GM12878 (cell line): ENCODE data around the gene BCAS3. TPM values are rescaled to one million over a fixed set of nuclear protein-coding genes. Genes with fewer than 3 reads are reported as not detected.

ENCODE experiments used
- ATAC-seq: fragments of 200-7000 bp; cut with Tn5 transposase; 3 replicates; pipeline ENCODE4 v1.9.1; 2020; ENCODE audit warnings: mild to moderate bottlenecking, moderate library complexity
- BruUV-seq: library from RNA; stranded (reverse); fragments of 400-500 nt; replicated peaks from 2 replicates; lab custom pipeline; 2021; lab: Mats Ljungman, UMichigan
- CTCF ChIA-PET: fragments of 300-600 bp; sonication (Branson Sonifier 250); formaldehyde crosslinking; extraction: SDS; loops from one replicate; lab custom pipeline; 2021; ENCODE audit warnings: inconsistent platforms; lab: Yijun Ruan, JAX
- POLR2A ChIA-PET: fragments of 350-600 bp; formaldehyde crosslinking; extraction: SDS; loops from one replicate; lab custom pipeline; 2021; ENCODE audit warnings: inconsistent platforms; lab: Charles Lee
- RAD21 ChIA-PET: fragments of 300-600 bp; sonication (Branson Sonifier 250); formaldehyde crosslinking; loops from one replicate; lab custom pipeline; 2023; ENCODE audit warnings: antibody characterized with exemption; ENCODE audit not compliant: unreplicated experiment; lab: Charles Lee
- SMC1A ChIA-PET: fragments of 300-600 bp; sonication (Branson Sonifier 250); formaldehyde crosslinking; loops from one replicate; lab custom pipeline; 2023; ENCODE audit not compliant: unreplicated experiment, uncharacterized antibody; lab: Charles Lee
- DNase-seq: peaks from one replicate; pipeline ENCODE4 v3.0.0-alpha.2; 2011; ENCODE audit warnings: low read depth, low spot score
- FAIRE-seq: peaks from 3 replicates; lab custom pipeline; 2011; peaks lifted over from hg19 to GRCh38; lab: Jason Lieb, UNC
- H2AFZ ChIP-seq: 2 replicates; pipeline ENCODE4 v1.6.0; 2011; ENCODE audit warnings: low read depth, low read length, control low read depth; ENCODE audit not compliant: control insufficient read depth
- H3K27ac ChIP-seq: 2 replicates; pipeline ENCODE4 v1.5.1; 2011; ENCODE audit warnings: control low read depth; ENCODE audit not compliant: control insufficient read depth, insufficient read depth
- H3K27me3 ChIP-seq, 2 experiments: replicated peaks in 1 of 2; 2 replicates each; pipeline versions ENCODE4 v1.6.0 to v1.6.1; 2011; ENCODE audit warnings: low read length in 1 of 2; ENCODE audit not compliant: control insufficient read depth in 2 of 2, insufficient read depth in 2 of 2
- H3K36me3 ChIP-seq, 2 experiments: 2 replicates each; pipeline ENCODE4 v1.5.1; 2011; ENCODE audit warnings: low read length in 1 of 2; ENCODE audit not compliant: control insufficient read depth in 2 of 2, insufficient read depth in 2 of 2
- H3K4me1 ChIP-seq: 2 replicates; pipeline ENCODE4 v1.6.1; 2011; ENCODE audit warnings: mild to moderate bottlenecking, low read length, moderate library complexity, mixed read lengths; ENCODE audit not compliant: control insufficient read depth, insufficient read depth
- H3K4me2 ChIP-seq: 2 replicates; pipeline ENCODE4 v1.6.0; 2011; ENCODE audit warnings: control low read depth; ENCODE audit not compliant: control insufficient read depth, insufficient read depth
- H3K4me3 ChIP-seq: fragments of 200-600 bp; sonication (generic); 2 replicates; pipeline ENCODE4 v1.5.1; 2016
- H3K79me2 ChIP-seq: 2 replicates; pipeline ENCODE4 v1.6.0; 2011; ENCODE audit warnings: low read length; ENCODE audit not compliant: control insufficient read depth, insufficient read depth
- H3K9ac ChIP-seq: 2 replicates; pipeline ENCODE4 v1.8.0; 2011; ENCODE audit warnings: low read length, control low read depth, mixed read lengths; ENCODE audit not compliant: control insufficient read depth, insufficient read depth
- H3K9me3 ChIP-seq: replicated peaks from 3 replicates; pipeline ENCODE4 v1.5.1; 2011; ENCODE audit warnings: mild to moderate bottlenecking, low read length; ENCODE audit not compliant: control insufficient read depth, insufficient read depth
- H4K20me1 ChIP-seq: 2 replicates; pipeline ENCODE4 v1.6.0; 2011; ENCODE audit not compliant: control insufficient read depth, insufficient read depth
- CTCF ChIP-seq, 3 experiments: IDR thresholded peaks in 2 of 3; conservative IDR thresholded peaks in 1 of 3; 2 replicates each; pipeline ENCODE4 v1.5.1; 2011; ENCODE audit warnings: low read depth in 3 of 3, low read length in 3 of 3, mild to moderate bottlenecking in 3 of 3, control low read depth in 2 of 3, moderate library complexity in 2 of 3, inconsistent platforms in 1 of 3, mixed read lengths in 1 of 3; ENCODE audit not compliant: control insufficient read depth in 2 of 3, insufficient read depth in 1 of 3; ENCODE audit errors: extremely low read depth in 1 of 3
- DPF2 ChIP-seq: fragments of 450-650 bp; IDR thresholded peaks from 2 replicates; pipeline ENCODE4 v1.6.1; 2017; ENCODE audit warnings: mild to moderate bottlenecking
- E4F1 ChIP-seq: fragments of 450-650 bp; IDR thresholded peaks from 2 replicates; pipeline ENCODE4 v1.6.1; 2018; ENCODE audit warnings: borderline replicate concordance, mild to moderate bottlenecking; ENCODE audit not compliant: partially characterized antibody
- EP300 ChIP-seq, 2 experiments: fragments of 150-350 bp in 1 of 2; IDR thresholded peaks; 2 replicates each; pipeline ENCODE4 v1.6.1; 2011 to 2012; ENCODE audit warnings: low read depth in 2 of 2, low read length in 2 of 2, borderline replicate concordance in 1 of 2, improper control_type of control experiment in 1 of 2, inconsistent platforms in 1 of 2; ENCODE audit not compliant: control insufficient read depth in 1 of 2
- SP1 ChIP-seq: IDR thresholded peaks from one replicate; pipeline ENCODE4 v1.6.1; 2011; ENCODE audit warnings: low read depth, low read length
- WGBS: methylation state at CpG from one replicate; pipeline ENCODE4 v1.1.6; 2016; ENCODE audit warnings: low lambda C conversion rate; ENCODE audit not compliant: insufficient replicate concordance, insufficient coverage; ENCODE audit errors: missing lambda C conversion rate; 5-methylcytosine and 5-hydroxymethylcytosine counted together
- in situ Hi-C: fragments of 300-500 bp; cut with MboI; formaldehyde crosslinking; loops from 9 replicates; pipeline ENCODE4 v1.14.3; 2018; ENCODE audit warnings: mixed read lengths
- intact Hi-C: fragments of 100-400 bp; cut with micrococcal nuclease; formaldehyde crosslinking; loops from one replicate; pipeline ENCODE4 v1.14.2; 2022; ENCODE audit not compliant: unreplicated experiment
- polyA plus RNA-seq, 11 experiments: library from polyadenylated mRNA; depleted of rRNA in 4 of 11; unstranded in 6 of 11; stranded (reverse) in 5 of 11; fragments of >200 nt; fragmentation: Nextera tagmentation in 4 of 11; fragmentation: Illumina TruSeq in 1 of 11; extraction: Ambion mirVana in 4 of 11; extraction: Trizol in 1 of 11; gene quantifications; 1 replicate in 1 of 11; 2 replicates in 10 of 11; pipeline versions ENCODE4 v1.2.1 to v1.2.3, GENCODE V29; 2011 to 2016; ENCODE audit warnings: inconsistent platforms in 2 of 11, missing spikeins in 2 of 11, low read depth in 1 of 11
- total RNA-seq, 4 experiments: library from RNA; depleted of rRNA in 3 of 4; stranded (reverse); fragments of >200 nt in 3 of 4; fragmentation: Illumina TruSeq in 1 of 4; extraction: Trizol in 1 of 4; gene quantifications; 2 replicates each; pipeline versions ENCODE4 v1.2.1 to v1.2.3, GENCODE V29; 2013 to 2021

Gene BCAS3
- total and polyA plus RNA-seq, 10 of the 15 experiments (the other 5 are each of a cell fraction or from before 2014, with no cell fraction given), result 2.1 to 11.0 (median 6.6) TPM

GRCh38 chr17:60640503-60640902 lies 37.1 kb upstream of the BCAS3 start:
- CTCF ChIA-PET, result interaction anchor here (0.7 to 6.6 kb wide), 12 partner anchors 9 to 215 kb away, joined by 3 to 89 read pairs (median 3); no protein-coding TSS in a partner anchor
- POLR2A ChIA-PET, result interaction anchor here (0.8 kb wide), 1 partner anchor 47 kb away, joined by 6 read pairs; no protein-coding TSS in a partner anchor
- H3K36me3 ChIP-seq, result peaks cover 2 to 13% of the 10 kb centered on the region in 2 experiments; a peak in 3 of 4 replicates
- no peak for FAIRE-seq
- WGBS, result 94% methylated on average over 2 of the region's 2 CpGs
- no peak for ATAC-seq
- no TSS peak for BruUV-seq
- SMC1A ChIA-PET, result interaction anchor here (1.0 to 1.5 kb wide), 3 partner anchors 38 to 114 kb away, joined by 3 to 6 read pairs (median 3); no protein-coding TSS in a partner anchor
- in situ Hi-C loops, result loop anchor here (25.0 kb wide), 1 partner anchor 503 kb away; the partner anchor contains the start of gene CA4
- TF ChIP-seq CTCF (IDR thresholded peaks at IDR 0.05 in 2 of 3, conservative IDR thresholded peaks at IDR 0.05 in 1 of 3; ENCODE audit: control insufficient read depth in 2 of 3, extremely low read depth in 1 of 3, insufficient read depth in 1 of 3, low read depth in 3 of 3, low read length in 3 of 3) (peak; percentile 15 to 35 (median 29); a peak in 3 of 6 replicates), E4F1 (no peak), DPF2 (no peak), EP300 (IDR thresholded peaks at IDR 0.05; ENCODE audit: borderline replicate concordance in 1 of 2, control insufficient read depth in 1 of 2, low read depth in 2 of 2, low read length in 2 of 2) (no peak), SP1 (no peak)
- TF ChIP-seq, all 136 proteins: peak for 1
- Histone ChIP-seq H3K9me3 (no peaks in the 10 kb centered on the region), H2AFZ (no peak overlapping the region), H4K20me1 (no peaks in the 10 kb centered on the region), H3K27ac (no peak overlapping the region), H3K9ac (no peak overlapping the region), H3K79me2 (peaks cover 9% of the 10 kb centered on the region), H3K4me2 (no peak overlapping the region), H3K4me3 (no peak overlapping the region), H3K4me1 (no peaks in the 10 kb centered on the region), H3K27me3 (no peaks in the 10 kb centered on the region)
- intact Hi-C loops, result no loop called here
- RAD21 ChIA-PET, result interaction anchor here (1.0 to 1.3 kb wide), 2 partner anchors 41 to 195 kb away, joined by 4 read pairs; partner anchors contain the start of gene PPM1D
- no peak for DNase-seq
